ENCODE data around the gene SLC8A3. TPM values are rescaled to one million over a fixed set of nuclear protein-coding genes. Genes with fewer than 3 reads are reported as not detected.

Gene SLC8A3
- polyA plus RNA-seq, 1 of the 3 experiments (the other 2 are of a cell fraction): 0.26 TPM

- Histone ChIP-seq H3K27me3 (ENCODE audit: insufficient read depth) (no peaks in the 10 kb centered on the region; the same call in 1 of the 2 replicates), H3K4me3 (ENCODE audit: low read depth in 2 of 2, low read length in 1 of 2) (no peak overlapping the region), H2AFZ (ENCODE audit: low read depth) (no peak overlapping the region), H3K79me2 (ENCODE audit: insufficient read depth) (no peaks in the 10 kb centered on the region), H3K4me2 (no peak overlapping the region), H3K9ac (no peak overlapping the region), H3F3A (replicated peaks; ENCODE audit: insufficient read depth) (no peaks in the 10 kb centered on the region), H4K20me1 (ENCODE audit: insufficient read depth) (no peaks in the 10 kb centered on the region), H3K4me1 (ENCODE audit: control insufficient read depth in 1 of 2, insufficient read depth in 2 of 2, low read depth in 1 of 2, low read length in 1 of 2) (no peaks in the 10 kb centered on the region), H3K27ac (ENCODE audit: low read depth in 2 of 2, low read length in 1 of 2) (no peak overlapping the region), H3K9me2 (no peaks in the 10 kb centered on the region), H3K36me3 (replicated peaks in 1 of 2; ENCODE audit: control insufficient read depth in 1 of 2, insufficient read depth in 2 of 2, low read length in 1 of 2) (no peaks in the 10 kb centered on the region), H3K9me3 (no peaks in the 10 kb centered on the region)
- TF ChIP-seq NRF1 (IDR thresholded peaks at IDR 0.05; ENCODE audit: low read depth, low read length) (no peak), RFX5 (IDR thresholded peaks at IDR 0.05; ENCODE audit: low read length) (no peak)
- ChIA-PET POLR2A (no interaction called here), CTCF (interaction anchor here (0.7 to 3.2 kb wide), 4 partner anchors 7 to 203 kb away, joined by 3 to 20 read pairs (median 15); partner anchors contain the start of gene SMOC1)
- 34% methylated on average over 7 of the region's 8 CpGs for WGBS (ENCODE audit: low lambda C conversion rate)
- DNase-seq: no peak
Observed at GRCh38 chr14:70021548-70022220, 167.1 kb downstream of the SLC8A3 start.

- Histone ChIP-seq H3K4me3 (ENCODE audit: low read depth in 2 of 2, low read length in 1 of 2) (no peak overlapping the region), H3K9ac (no peak overlapping the region), H3K9me2 (no peaks in the 10 kb centered on the region), H2AFZ (ENCODE audit: low read depth) (no peak overlapping the region), H3K27me3 (ENCODE audit: insufficient read depth) (no peaks in the 10 kb centered on the region; the same call in 1 of the 2 replicates), H3K4me2 (no peak overlapping the region), H3K9me3 (no peaks in the 10 kb centered on the region), H3K27ac (ENCODE audit: low read depth in 2 of 2, low read length in 1 of 2) (no peak overlapping the region), H3F3A (replicated peaks; ENCODE audit: insufficient read depth) (no peaks in the 10 kb centered on the region), H3K79me2 (ENCODE audit: insufficient read depth) (no peaks in the 10 kb centered on the region), H3K36me3 (replicated peaks in 1 of 2; ENCODE audit: control insufficient read depth in 1 of 2, insufficient read depth in 2 of 2, low read length in 1 of 2) (no peaks in the 10 kb centered on the region), H4K20me1 (ENCODE audit: insufficient read depth) (no peaks in the 10 kb centered on the region), H3K4me1 (ENCODE audit: control insufficient read depth in 1 of 2, insufficient read depth in 2 of 2, low read depth in 1 of 2, low read length in 1 of 2) (no peaks in the 10 kb centered on the region)
- no peak for DNase-seq
- TF ChIP-seq NFIC (IDR thresholded peaks at IDR 0.05; ENCODE audit: borderline replicate concordance) (no peak), EP300 (IDR thresholded peaks at IDR 0.05; ENCODE audit: borderline replicate concordance in 1 of 2, low read depth in 1 of 2, low read length in 1 of 2) (no peak), SIN3A (IDR thresholded peaks at IDR 0.05; ENCODE audit: borderline replicate concordance, low read depth, low read length) (no peak), POLR2AphosphoS5 (IDR thresholded peaks at IDR 0.05; ENCODE audit: low read depth, low read length) (no peak), MEF2A (IDR thresholded peaks at IDR 0.05; ENCODE audit: borderline replicate concordance, low read depth) (no peak), TEAD4 (IDR thresholded peaks at IDR 0.05; ENCODE audit: borderline replicate concordance, insufficient read depth) (no peak), TAF1 (IDR thresholded peaks at IDR 0.05; ENCODE audit: borderline replicate concordance, low read depth, low read length) (no peak), GABPA (IDR thresholded peaks at IDR 0.05; ENCODE audit: low read depth) (no peak), RAD21 (IDR thresholded peaks at IDR 0.05; ENCODE audit: low read length) (no peak), TCF12 (IDR thresholded peaks at IDR 0.05) (no peak), FOSL2 (IDR thresholded peaks at IDR 0.05; ENCODE audit: borderline replicate concordance, low read depth) (no peak), GATA2 (CRISPR knock-in tag; IDR thresholded peaks at IDR 0.05) (no peak), CTCF (IDR thresholded peaks at IDR 0.05) (no peak), EZH2phosphoT487 (IDR thresholded peaks at IDR 0.05; ENCODE audit: borderline replicate concordance, low read depth) (no peak)
- 30% methylated on average over 8 of the region's 8 CpGs for WGBS (ENCODE audit: low lambda C conversion rate)
- ChIA-PET POLR2A (no interaction called here), CTCF (interaction anchor here (0.7 to 3.2 kb wide), 8 partner anchors 8 to 436 kb away, joined by 3 to 20 read pairs (median 10); partner anchors contain the start of gene SMOC1)
Observed at GRCh38 chr14:70020352-70021170, 168.2 kb downstream of the SLC8A3 start.

Measured in SK-N-SH (cell line).